Stimulated activated CD4-positive, alpha-beta T cell treated with anti-CD3 and anti-CD28 coated beads, Interleukin-1b, Interleukin-23, amount 100 ng/mL, for 48 hours (primary cell): ENCODE data around the gene PLEKHH3.

Source experiments
- DNase-seq: peaks from one replicate; pipeline ENCODE4 v3.0.0-alpha.2; 2020

The PLEKHH3 gene

GRCh38 chr17:42686520-42687128 is 9.8 kb upstream of the PLEKHH3 start:
- no peak for DNase-seq

GRCh38 chr17:42685831-42686230 is 9.0 kb upstream of the PLEKHH3 start:
- DNase-seq: no peak

GRCh38 chr17:42684929-42685556 is 8.2 kb upstream of the PLEKHH3 start:
- DNase-seq: no peak

- no peak for DNase-seq
Observed at GRCh38 chr17:42683407-42684034, 6.7 kb upstream of the PLEKHH3 start.

DNA sequence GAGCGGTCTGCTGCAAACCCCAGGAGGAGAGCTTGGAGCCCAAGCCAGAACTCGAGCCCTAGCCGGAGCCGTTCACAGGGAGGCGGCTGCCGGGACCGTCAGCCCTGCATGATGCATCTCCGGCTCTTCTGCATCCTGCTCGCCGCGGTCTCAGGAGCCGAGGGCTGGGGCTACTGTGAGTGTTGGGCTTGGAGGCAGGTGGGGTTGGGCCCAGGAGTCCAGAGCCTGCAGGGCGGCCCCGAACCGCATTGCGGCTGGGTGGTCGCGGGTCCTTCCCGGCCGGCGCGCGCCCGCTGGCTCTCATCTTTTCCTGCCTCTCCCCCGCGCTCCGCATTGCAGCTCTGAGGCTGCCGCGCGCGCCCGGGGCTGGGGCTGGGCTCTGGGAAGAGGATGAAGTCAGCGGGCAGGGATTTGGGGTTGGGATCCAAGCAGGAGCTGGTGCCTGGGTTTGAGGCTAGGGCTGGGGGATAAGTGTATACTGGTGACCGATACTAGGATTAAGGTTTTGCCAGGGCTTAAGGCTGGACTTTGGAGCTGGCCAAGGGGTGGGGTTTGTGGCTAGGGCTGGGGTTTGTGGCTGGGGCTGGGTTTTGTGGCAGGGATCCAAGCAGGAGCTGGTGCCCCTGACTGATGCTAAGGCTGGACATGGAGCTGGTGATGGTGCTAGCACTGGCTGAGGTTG is 6.1 kb upstream of the PLEKHH3 start:
- DNase-seq: peak; percentile 36

DNA sequence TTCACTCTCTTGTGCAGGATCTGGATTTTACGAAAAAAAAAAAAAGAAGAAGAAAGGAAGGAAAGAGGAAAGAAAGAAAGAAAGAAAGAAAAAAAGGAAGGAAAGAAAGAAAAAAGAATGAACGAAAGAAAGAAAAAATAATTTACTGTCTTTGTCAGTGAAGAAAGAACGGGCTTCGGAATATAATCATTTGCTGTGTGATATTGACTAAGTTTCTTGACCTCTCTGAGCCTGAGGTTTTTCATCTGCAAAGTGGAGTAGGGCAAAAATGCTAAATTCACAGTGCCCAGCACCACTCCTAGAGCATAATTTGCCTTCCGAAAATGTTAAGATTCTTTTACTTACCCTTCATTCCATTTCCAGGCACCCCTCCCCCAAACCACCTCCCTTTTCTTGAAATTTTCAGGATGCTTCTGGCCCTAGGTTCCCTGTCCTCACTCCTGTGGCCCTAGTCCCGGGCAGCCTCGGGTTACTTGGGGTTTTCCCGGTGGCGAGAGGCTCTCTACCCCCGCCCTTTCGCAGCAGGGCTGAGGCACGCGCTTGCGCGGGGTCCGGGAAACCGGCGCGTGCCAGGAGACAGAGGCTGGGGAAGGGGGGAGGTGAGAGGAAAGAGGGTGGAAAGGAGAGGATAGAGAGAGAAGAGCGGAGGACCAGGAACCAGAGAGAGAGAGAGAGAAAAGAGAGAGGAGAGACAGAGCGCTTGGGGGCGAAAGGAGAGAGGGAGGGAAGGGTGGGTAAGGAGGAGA is 5.4 kb upstream of the PLEKHH3 start, which contains the start of gene CNTNAP1:
Gene CNTNAP1 (plus strand): TSS at position 556 of the 746 bp plus-strand sequence. CDS start 299 bp downstream, outside the sequence.
- no peak for DNase-seq

GRCh38 chr17:42680331-42680808 is 3.6 kb upstream of the PLEKHH3 start:
- no peak for DNase-seq

DNA sequence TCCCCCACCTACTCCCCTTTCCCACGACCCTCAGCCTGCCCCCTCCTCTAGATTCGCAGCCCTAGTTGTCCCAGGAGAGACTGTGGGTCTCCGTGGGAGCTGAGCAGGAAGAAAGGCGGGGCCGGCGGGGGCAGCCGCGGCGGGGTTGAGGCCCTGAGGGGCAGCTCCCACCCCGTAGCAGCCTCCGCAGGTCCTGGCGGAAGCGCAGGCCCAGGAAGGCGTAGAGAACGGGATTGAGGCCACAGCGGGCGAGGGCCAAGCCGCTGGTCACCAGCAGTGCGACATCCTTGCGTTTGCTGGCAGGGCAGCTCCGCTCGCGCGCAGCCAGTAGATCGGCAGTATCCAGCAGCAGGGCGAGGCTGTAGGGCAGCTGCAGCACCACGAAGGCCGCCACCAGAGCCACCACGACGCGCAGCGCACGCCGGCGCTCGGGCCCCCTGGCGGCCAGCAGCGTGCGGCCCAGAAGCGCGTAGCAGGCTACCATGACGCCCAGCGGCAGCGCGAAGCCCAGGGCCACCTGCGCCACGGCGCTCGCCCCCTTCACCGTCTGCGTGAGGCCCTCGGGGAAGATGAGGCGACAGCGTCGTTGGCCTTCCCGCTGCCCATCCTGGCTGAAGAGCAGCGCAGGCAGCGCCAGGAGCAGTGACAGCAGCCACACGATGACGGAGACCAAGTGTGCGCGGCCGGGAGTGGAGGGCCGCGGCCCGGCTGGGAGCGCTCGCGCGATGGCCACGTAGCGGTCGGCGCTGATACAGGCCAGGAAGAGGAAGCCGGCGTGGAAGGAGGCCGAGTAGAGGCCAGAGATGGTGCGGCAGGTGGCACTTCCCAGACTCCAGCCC is 2.9 kb upstream of the PLEKHH3 start:
- DNase-seq: peak; percentile 74

DNA sequence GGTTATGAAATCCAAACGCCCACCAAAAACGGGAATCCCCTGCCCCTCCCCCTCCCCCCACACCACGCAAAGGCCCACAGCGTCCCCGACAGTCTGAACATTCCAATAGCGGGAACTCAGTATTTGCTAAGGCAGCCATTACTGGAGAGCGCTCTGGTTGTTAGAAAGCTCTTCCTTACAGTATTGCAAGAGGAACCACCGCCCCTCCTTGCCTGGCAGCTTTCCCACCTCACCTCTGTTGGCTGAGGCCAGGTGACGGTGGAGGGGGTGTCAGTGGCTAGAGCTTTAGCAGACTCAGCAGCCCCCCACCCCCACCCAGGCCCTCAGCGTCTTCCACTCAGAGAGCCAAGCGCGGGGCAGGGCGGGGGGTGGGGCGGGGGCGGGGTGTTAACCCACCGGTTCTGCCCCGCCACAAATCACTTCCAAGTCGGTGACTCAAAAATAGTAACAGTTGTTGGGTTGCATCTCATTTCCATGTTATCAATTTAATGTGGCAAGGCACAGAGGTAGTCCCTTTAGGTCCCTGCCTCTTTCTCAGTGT is 2.2 kb upstream of the PLEKHH3 start:
- DNase-seq: peak; percentile 25

GRCh38 chr17:42677921-42678781 is 1.4 kb upstream of the PLEKHH3 start:
- DNase-seq: peak; percentile 68

- peak; percentile 100 for DNase-seq
Observed at GRCh38 chr17:42677012-42677857, 441 bp upstream of the PLEKHH3 start.

GRCh38 chr17:42675965-42676423 is 800 bp downstream of the PLEKHH3 start:
- DNase-seq: no peak

GRCh38 chr17:42675348-42675964 is 1.3 kb downstream of the PLEKHH3 start:
- DNase-seq: no peak

- no peak for DNase-seq
Observed at GRCh38 chr17:42674755-42675347, 1.9 kb downstream of the PLEKHH3 start.

DNA sequence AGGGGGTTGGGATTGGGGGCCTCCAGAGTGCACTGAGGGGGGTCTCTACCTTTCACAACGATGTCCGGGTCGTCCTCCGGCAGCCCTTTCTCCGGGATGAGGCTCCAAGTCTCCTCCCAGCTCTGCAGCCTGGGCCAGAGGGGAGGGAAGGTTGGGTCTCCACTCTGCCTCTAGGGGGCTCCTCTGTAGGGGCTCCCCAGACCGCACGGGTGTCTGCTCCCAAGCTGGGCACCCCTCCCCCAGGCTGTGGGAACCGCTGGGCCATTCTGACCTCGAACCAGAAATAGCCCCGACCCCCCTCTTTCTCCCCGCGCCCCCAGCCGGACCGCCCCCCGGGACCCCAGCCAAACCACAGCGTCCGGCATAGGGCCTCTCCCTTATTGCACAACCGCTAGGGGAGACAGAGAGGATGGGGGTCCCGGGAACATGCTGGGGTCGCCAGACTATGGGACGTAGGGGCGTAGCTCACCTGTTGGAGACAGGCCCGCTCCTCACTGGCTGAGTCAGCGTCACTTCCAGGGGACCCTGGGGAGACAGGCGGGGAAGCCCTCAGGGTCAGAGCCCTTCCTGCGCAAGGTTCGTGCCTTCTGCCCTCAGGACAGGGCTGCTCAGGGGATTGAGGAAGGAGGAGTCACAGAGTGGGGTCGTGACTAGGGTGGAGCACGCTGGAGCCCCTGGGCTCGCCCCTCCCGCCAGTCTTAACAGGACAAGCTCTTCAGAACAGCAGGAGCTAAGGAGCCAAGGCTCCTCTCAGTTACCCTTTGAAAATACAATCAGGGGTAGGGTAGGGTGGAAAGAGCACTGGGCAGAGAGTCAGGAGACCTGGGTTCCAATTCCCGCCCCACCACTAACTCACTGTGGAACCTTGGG is 2.7 kb downstream of the PLEKHH3 start:
- DNase-seq: no peak

- no peak for DNase-seq
Observed at GRCh38 chr17:42673266-42673884, 3.4 kb downstream of the PLEKHH3 start.

DNA sequence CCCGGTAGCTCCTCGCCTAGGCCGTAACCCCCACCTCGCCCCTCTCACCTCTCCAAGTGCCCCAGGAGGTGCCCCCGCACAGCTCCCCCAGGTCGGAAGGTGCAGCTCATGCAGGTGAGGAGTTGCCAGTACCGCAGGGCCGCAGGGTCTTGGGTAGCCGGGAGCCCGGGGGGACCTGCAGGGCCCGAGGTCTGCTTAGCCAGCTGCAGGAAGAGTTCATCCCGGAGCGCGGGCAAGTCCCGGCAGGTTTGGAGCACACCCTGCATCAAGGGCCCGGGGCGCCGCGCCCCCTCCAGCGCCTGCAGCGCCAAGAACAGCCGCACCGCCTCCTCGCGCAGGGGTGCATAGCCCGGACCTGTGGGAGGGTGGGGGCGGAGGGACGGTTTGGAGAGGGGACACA is 4.8 kb downstream of the PLEKHH3 start:
- no peak for DNase-seq
